GM18511 (cell line): ENCODE results near the gene PDCD7.
"Not testable (repeated sequence)": the region's sequence is repeated elsewhere in the genome, so short reads cannot be mapped to it uniquely, and the experiment has no call there.

Source experiments
- ATAC-seq: cut with Tn5 transposase; IDR thresholded peaks from one replicate; pipeline ENCODE4 v1.9.1; 2021; ENCODE audit warnings: mild to moderate bottlenecking, moderate library complexity; ENCODE audit not compliant: unreplicated experiment

PDCD7 gene

GRCh38 chr15:65076486-65077290 is 56.9 kb downstream of the PDCD7 start, which contains the start of gene KBTBD13:
Gene KBTBD13 (plus strand): TSS chr15:65076746. CDS start chr15:65076816, 70 bp downstream.
- no peak for ATAC-seq

DNA sequence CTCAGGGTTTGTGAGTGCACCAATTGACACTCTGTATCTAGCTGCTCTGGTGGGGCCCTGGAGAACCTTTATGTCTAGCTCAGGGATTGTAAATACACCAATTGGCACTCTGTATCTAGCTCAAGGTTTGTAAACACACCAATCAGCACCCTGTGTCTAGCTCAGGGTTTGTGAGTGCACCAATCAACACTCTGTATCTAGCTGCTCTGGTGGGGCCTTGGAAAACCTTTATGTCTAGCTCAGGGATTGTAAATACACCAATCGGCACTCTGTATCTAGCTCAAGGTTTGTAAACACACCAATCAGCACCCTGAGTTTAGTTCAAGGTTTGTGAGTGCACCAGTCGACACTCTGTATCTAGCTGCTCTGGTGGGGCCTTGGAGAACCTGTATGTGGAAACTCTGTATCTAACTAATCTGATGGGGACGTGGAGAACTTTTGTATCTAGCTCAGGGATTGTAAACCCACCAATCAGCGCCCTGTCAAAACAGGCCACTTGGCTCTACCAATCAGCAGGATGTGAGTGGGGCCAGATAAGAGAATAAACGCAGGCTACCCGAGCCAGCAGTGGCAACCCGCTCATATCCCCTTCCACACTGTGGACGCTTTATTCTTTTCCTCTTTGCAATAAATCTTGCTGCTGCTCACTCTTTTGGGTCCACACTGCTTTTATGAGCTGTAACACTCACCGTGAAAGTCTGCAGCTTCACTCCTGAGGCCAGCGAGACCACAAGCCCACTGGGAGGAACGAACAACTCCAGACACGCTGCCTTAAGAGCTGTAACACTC is 57.8 kb downstream of the PDCD7 start:
- ATAC-seq = not testable (repeated sequence)

DNA sequence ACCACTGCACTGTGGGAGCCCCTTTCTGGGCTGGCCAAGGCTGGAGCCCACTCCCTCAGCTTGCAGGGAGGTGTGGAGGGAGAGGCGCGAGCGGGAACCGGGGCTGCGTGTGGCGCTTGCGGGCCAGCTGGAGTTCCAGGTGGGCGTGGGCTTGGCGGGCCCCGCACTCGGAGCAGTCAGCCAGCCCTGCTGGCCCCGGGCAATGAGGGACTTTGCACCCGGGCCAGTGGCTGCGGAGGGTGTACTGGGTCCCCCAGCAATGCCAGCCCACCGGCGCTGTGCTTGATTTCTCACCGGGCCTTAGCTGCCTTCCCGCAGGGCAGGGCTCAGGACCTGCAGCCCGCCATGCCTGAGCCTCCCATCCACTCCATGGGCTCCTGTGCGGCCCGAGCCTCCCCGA is 58.7 kb downstream of the PDCD7 start:
- not testable (repeated sequence) for ATAC-seq

DNA sequence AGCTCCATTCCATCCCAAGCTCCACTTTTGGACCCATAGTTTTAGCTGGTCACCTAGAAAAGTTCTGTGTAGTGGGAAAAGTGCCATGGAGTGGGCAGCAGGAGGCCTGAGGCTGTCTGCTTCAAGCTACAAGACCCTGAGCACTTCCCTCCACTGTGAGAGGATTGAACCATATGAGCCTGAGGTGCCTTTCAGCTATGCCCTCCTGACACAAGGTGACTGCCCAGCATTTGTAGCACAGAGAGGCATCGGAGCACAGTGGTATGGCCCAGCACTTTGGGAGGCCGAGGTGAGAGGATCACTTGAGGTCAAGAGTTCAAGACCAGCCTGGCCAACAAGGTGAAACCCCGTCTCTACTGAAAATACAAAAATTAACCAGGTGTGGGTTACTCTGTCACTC is 61.0 kb downstream of the PDCD7 start:
- ATAC-seq = no peak

GRCh38 chr15:65072027-65072426 is 61.6 kb downstream of the PDCD7 start:
- no peak for ATAC-seq

- no peak for ATAC-seq
Measured at GRCh38 chr15:65071381-65071811, 62.2 kb downstream of the PDCD7 start.

GRCh38 chr15:65069779-65070546 is 63.6 kb downstream of the PDCD7 start:
- no peak for ATAC-seq

DNA sequence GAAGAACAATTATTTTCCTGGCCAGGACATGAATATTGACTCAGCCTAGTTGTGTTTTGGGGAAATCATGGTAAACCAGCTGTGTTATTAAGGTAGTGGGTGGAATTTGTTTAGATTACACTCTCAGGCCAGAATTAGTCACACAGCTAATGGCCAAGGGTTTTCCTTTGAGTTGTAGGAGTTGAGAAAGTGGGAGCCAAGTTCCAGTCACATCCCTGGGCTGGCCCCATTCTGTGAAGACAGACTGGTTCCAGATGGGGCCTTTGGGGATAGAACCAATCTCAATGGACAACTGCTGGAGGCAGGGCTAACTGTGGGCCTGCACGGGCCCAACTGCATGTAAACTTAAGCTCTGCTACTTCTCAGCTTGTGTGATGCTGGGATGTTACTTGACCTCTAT is 64.4 kb downstream of the PDCD7 start:
- ATAC-seq = no peak

DNA sequence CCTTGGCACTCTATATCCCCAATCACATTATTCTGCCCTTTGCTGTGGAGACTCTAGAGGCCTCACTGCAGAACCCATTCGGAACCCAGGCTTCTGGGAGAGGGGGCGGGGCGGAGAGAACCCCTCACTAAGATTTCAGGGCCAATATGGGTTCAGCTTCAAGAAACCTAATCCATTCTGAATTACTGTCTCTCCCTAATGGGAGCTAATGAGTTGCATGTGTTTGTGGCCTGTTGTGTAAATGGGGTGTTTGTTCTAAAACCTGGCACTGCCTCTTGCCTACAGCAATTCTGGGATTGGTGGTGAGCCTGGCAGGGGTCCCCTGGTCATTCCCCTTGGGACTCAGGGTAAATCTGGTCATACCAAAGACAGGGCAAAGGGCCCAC is 65.2 kb downstream of the PDCD7 start:
- no peak for ATAC-seq

DNA sequence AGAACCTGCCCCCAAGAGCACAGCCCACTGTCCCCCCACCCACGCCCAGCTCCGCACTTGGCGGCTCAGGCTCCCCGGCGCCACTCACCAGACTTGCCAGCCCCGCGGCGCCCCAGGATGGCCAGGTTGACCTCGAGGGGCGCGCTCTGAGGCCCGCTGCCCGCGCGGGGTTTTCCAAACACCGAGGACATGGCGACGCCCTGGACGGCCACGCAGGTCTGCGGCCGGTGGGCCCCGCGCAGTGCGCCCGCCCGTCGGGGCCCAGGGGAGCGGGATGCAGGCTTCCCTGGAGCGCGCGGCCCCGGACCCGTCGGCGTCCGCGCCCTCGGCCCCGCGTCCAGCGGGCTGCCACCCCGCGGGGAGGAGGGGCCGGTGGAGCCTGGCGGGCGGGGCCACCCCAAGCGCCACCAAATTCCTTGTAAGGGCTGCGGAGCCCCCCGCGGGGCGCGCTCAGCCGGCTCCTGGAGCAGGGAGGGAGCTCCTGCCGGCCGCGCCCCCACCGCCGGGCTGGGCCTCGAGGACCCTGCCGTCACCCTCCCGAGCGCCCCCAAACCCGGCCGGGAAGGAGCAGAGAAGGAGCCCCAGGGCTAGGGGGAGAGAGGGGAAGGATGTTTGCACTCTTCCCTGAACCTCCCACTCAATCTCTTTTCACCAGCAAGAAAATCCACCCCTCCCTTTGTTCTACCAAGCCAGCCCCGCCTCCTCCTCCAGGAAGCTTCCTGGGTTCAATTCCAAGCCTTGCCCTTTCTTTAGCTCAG is 65.8 kb downstream of the PDCD7 start, which contains the start of gene RASL12:
TSS of gene RASL12 (minus strand) at position 347 of the 758 bp plus-strand sequence. CDS start at position 191, 156 bp downstream.
- no peak for ATAC-seq
